ENCODE measurements around the gene SNRNP35. TPM values are rescaled to one million over a fixed set of nuclear protein-coding genes. Genes with fewer than 3 reads are reported as not detected.

Gene SNRNP35
- total and polyA plus RNA-seq, 4 donors, result 9.0 to 13.3 (median 11.1) TPM

DNA sequence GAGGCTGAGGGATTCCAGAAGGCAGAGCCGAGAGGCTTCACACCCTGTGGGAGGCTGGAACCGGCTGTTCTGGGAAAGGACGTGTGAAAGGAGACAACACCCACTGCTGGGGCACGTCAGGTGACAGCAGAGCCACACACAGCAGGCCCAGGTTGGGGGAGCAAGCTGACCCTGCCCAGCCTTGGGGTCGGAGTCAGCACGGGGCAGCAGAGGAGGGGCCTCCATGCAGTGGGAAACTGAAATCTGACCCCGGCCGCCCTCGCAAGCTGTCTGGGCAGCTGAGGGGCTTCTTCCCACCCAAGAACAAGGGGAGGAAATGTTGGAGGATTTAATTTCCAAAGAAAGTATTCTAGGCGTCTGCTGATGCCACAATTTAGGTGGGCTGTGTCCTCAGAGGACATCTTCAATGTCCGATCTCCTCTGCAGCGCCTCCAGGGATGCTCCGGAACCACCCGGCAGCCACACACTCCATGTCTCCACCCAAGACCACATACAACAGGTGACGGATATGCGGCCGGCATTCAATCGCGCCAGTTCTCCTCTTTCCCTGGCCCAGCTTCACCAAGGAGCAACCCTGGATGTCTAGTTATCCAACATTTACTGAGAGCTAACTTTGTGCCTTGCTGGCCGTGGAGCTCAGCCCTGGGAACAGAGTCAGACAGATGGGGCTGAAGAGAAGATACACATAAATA, 30.7 kb downstream of the SNRNP35 start:
- DNase-seq (ENCODE audit: low spot score), result no peak
- TF ChIP-seq, protein P1, sequence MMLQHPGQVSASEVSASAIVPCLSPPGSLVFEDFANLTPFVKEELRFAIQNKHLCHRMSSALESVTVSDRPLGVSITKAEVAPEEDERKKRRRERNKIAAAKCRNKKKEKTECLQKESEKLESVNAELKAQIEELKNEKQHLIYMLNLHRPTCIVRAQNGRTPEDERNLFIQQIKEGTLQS (IDR thresholded peaks at IDR 0.05), result no peak
- TF ChIP-seq, protein P2, sequence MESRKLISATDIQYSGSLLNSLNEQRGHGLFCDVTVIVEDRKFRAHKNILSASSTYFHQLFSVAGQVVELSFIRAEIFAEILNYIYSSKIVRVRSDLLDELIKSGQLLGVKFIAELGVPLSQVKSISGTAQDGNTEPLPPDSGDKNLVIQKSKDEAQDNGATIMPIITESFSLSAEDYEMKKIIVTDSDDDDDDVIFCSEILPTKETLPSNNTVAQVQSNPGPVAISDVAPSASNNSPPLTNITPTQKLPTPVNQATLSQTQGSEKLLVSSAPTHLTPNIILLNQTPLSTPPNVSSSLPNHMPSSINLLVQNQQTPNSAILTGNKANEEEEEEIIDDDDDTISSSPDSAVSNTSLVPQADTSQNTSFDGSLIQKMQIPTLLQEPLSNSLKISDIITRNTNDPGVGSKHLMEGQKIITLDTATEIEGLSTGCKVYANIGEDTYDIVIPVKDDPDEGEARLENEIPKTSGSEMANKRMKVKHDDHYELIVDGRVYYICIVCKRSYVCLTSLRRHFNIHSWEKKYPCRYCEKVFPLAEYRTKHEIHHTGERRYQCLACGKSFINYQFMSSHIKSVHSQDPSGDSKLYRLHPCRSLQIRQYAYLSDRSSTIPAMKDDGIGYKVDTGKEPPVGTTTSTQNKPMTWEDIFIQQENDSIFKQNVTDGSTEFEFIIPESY (IDR thresholded peaks at IDR 0.05), result no peak
- TF ChIP-seq, protein P3, sequence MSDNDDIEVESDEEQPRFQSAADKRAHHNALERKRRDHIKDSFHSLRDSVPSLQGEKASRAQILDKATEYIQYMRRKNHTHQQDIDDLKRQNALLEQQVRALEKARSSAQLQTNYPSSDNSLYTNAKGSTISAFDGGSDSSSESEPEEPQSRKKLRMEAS (IDR thresholded peaks at IDR 0.05), result no peak
- TF ChIP-seq, protein P4, sequence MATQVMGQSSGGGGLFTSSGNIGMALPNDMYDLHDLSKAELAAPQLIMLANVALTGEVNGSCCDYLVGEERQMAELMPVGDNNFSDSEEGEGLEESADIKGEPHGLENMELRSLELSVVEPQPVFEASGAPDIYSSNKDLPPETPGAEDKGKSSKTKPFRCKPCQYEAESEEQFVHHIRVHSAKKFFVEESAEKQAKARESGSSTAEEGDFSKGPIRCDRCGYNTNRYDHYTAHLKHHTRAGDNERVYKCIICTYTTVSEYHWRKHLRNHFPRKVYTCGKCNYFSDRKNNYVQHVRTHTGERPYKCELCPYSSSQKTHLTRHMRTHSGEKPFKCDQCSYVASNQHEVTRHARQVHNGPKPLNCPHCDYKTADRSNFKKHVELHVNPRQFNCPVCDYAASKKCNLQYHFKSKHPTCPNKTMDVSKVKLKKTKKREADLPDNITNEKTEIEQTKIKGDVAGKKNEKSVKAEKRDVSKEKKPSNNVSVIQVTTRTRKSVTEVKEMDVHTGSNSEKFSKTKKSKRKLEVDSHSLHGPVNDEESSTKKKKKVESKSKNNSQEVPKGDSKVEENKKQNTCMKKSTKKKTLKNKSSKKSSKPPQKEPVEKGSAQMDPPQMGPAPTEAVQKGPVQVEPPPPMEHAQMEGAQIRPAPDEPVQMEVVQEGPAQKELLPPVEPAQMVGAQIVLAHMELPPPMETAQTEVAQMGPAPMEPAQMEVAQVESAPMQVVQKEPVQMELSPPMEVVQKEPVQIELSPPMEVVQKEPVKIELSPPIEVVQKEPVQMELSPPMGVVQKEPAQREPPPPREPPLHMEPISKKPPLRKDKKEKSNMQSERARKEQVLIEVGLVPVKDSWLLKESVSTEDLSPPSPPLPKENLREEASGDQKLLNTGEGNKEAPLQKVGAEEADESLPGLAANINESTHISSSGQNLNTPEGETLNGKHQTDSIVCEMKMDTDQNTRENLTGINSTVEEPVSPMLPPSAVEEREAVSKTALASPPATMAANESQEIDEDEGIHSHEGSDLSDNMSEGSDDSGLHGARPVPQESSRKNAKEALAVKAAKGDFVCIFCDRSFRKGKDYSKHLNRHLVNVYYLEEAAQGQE (IDR thresholded peaks at IDR 0.05), result no peak
- no peak for TF ChIP-seq HNF4G (IDR thresholded peaks at IDR 0.05)
- TF ChIP-seq FOXA2 (IDR thresholded peaks at IDR 0.05), result no peak
- no peak for TF ChIP-seq YY1 (IDR thresholded peaks at IDR 0.05)
- no peak for TF ChIP-seq EGR1 (IDR thresholded peaks at IDR 0.05; ENCODE audit: low read depth in 2 of 2)
- TF ChIP-seq SP1 (IDR thresholded peaks at IDR 0.05), result no peak
- no peak for TF ChIP-seq RXRA (IDR thresholded peaks at IDR 0.05)
- TF ChIP-seq HNF4A (conservative IDR thresholded peaks at IDR 0.05), result no peak
- TF ChIP-seq TAF1 (conservative IDR thresholded peaks at IDR 0.05), result no peak
- TF ChIP-seq RAD21 (IDR thresholded peaks at IDR 0.05), result no peak
- TF ChIP-seq GABPA (IDR thresholded peaks at IDR 0.05 in 1 of 2, conservative IDR thresholded peaks at IDR 0.05 in 1 of 2), result no peak
- TF ChIP-seq FOXA1 (IDR thresholded peaks at IDR 0.05), result no peak
- TF ChIP-seq NR2F2 (IDR thresholded peaks at IDR 0.05), result no peak
- no peak for TF ChIP-seq CTCF (IDR thresholded peaks at IDR 0.05; ENCODE audit: low read depth, low read length, missing input control)
- no peak for TF ChIP-seq JUND (IDR thresholded peaks at IDR 0.05)
- no peak overlapping the region for H3K4me3 ChIP-seq (ENCODE audit: low read depth in 1 of 3, low read length in 3 of 3)

More for the DNA sequence above, 30.7 kb downstream of the SNRNP35 start:
- Histone ChIP-seq H3K27ac (ENCODE audit: low read depth in 1 of 2, low read length in 2 of 2) (no peak overlapping the region), H3K27me3 (ENCODE audit: control insufficient read depth in 4 of 4, insufficient read depth in 4 of 4, low read length in 3 of 4) (no peaks in the 10 kb centered on the region), H3K9me3 (ENCODE audit: control insufficient read depth in 4 of 4, low read length in 3 of 4) (no peaks in the 10 kb centered on the region), H3K4me1 (ENCODE audit: control insufficient read depth in 4 of 4, insufficient read depth in 4 of 4, low read length in 3 of 4) (no peaks in the 10 kb centered on the region), H3K9ac (ENCODE audit: low read depth in 1 of 2, low read length in 2 of 2) (no peak overlapping the region), H3K36me3 (ENCODE audit: control insufficient read depth in 4 of 4, insufficient read depth in 3 of 4, low read depth in 1 of 4, low read length in 3 of 4) (peaks cover 0 to 2% (median 0%) of the 10 kb centered on the region in 4 donors)
- WGBS, result 94% methylated on average over 20 of the region's 20 CpGs
